Coronary artery (tissue), 2 donors: ENCODE measurements around the gene CNPY1.

Source experiments
- DNase-seq: peaks from one replicate; pipeline ENCODE4 v3.0.0-alpha.2; 2017; ENCODE audit warnings: low spot score
- H3K27ac ChIP-seq, 2 donors: fragments of 200-600 bp; sonication (generic); one replicate each; pipeline ENCODE4 v1.5.1; 2016 to 2019
- H3K4me3 ChIP-seq: fragments of 200-600 bp; sonication (generic); 2 replicates; pipeline ENCODE4 v1.5.1; 2016; ENCODE audit warnings: mild to moderate bottlenecking, moderate library complexity
- CTCF ChIP-seq: fragments of 200-600 bp; sonication (generic); IDR thresholded peaks from one replicate; pipeline ENCODE4 v1.5.1; 2019; ENCODE audit warnings: antibody characterized with exemption

CNPY1 gene

DNA sequence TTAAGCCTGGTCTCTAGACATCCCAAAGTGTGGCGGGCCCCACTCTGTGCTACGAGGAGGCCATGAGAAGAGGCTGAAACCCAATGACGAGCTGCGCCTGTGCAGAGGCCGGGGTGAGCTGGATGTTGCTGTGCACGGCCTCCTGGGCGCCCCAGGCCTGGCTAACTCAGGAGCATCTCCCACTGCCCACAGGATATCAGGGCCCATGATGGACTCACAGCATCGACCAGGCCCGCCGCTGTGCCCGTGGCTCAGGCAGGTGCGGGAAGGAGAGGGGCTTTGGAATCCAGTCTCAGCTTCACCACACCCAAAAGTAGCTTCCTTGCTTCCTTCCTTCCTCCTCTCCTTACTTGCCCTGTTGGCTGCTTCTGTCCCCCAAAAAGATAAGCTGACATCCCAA is 4.6 kb upstream of the CNPY1 start:
- DNase-seq = no peak
- Histone ChIP-seq H3K27ac (no peak overlapping the region), H3K4me3 (no peak overlapping the region)
- no peak for TF ChIP-seq CTCF

- H3K4me3 ChIP-seq = no peak overlapping the region
- TF ChIP-seq CTCF = no peak
- DNase-seq = no peak
- no peak overlapping the region for H3K27ac ChIP-seq
Observed at GRCh38 chr7:155549226-155549625, 2.9 kb upstream of the CNPY1 start.

- Histone ChIP-seq H3K4me3 (no peak overlapping the region), H3K27ac (no peak overlapping the region)
- no peak for TF ChIP-seq CTCF
- no peak for DNase-seq
Observed at GRCh38 chr7:155547161-155547791, 917 bp upstream of the CNPY1 start.

DNA sequence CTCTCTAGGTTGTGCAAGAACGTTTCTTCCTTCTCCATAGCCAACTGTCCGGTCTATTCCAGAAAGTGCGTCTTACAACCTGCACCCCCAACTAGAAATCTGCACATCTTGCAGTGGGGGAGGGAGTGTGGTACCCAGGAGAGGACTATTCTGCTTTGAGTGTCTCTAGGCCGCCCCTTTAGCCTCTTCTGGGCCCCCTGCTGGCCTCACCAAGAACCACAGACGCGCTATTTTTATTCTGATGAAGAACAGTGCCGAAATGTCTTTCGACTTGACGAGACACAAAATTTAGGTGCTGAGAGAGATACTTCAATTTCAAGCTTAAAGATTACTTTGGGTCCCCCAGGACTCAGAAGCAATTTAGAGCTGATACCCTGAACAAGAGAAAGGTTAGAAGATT is 1.0 kb downstream of the CNPY1 start:
- no peak for TF ChIP-seq CTCF
- no peak for DNase-seq
- H3K27ac ChIP-seq = no peak overlapping the region
- no peak overlapping the region for H3K4me3 ChIP-seq

GRCh38 chr7:155544485-155544884 is 1.9 kb downstream of the CNPY1 start:
- TF ChIP-seq CTCF = no peak
- no peak for DNase-seq
- Histone ChIP-seq H3K4me3 (no peak overlapping the region), H3K27ac (no peak overlapping the region)

- Histone ChIP-seq H3K27ac (no peak overlapping the region), H3K4me3 (no peak overlapping the region)
- DNase-seq = no peak
- TF ChIP-seq CTCF = no peak
Observed at GRCh38 chr7:155543926-155544325, 2.4 kb downstream of the CNPY1 start.

- no peak for TF ChIP-seq CTCF
- no peak for DNase-seq
- Histone ChIP-seq H3K27ac (no peak overlapping the region), H3K4me3 (no peak overlapping the region)
Observed at GRCh38 chr7:155543011-155543876, 3.1 kb downstream of the CNPY1 start.
